Lung (tissue), 12 donors: ENCODE data around the gene LRCH1. TPM values are rescaled to one million over a fixed set of nuclear protein-coding genes. Genes with fewer than 3 reads are reported as not detected.
A peak's percentile ranks its signal among the peaks of the same experiment; 100 is the strongest.

Source experiments
- ATAC-seq: fragments of 200-7000 bp; cut with Tn5 transposase; one replicate; pipeline ENCODE4 v1.9.1; 2020; ENCODE audit warnings: moderate number of reproducible peaks; ENCODE audit not compliant: insufficient read depth, low FRiP score
- DNase-seq, 3 donors: peaks; one replicate each; pipeline ENCODE4 v3.0.0-alpha.2; 2013 to 2017
- H3K27ac ChIP-seq, 2 donors: one replicate each; pipeline ENCODE4 v1.5.1; 2013; ENCODE audit warnings: mild to moderate bottlenecking in 2 of 2, moderate library complexity in 2 of 2, control low read depth in 1 of 2, inconsistent platforms in 1 of 2, low read depth in 1 of 2, low read length in 1 of 2
- H3K27me3 ChIP-seq, 3 donors: one replicate each; pipeline ENCODE4 v1.5.1; 2013; ENCODE audit warnings: low read length in 2 of 3; ENCODE audit not compliant: control insufficient read depth in 3 of 3, insufficient read depth in 3 of 3
- H3K36me3 ChIP-seq, 4 donors: one replicate each; pipeline ENCODE4 v1.5.1; 2013; ENCODE audit warnings: low read length in 4 of 4, mild to moderate bottlenecking in 1 of 4, moderate library complexity in 1 of 4; ENCODE audit not compliant: control insufficient read depth in 4 of 4, insufficient read depth in 4 of 4
- H3K4me1 ChIP-seq, 5 donors: one replicate each; pipeline ENCODE4 v1.5.1; 2013; ENCODE audit warnings: low read length in 5 of 5, mild to moderate bottlenecking in 2 of 5, moderate library complexity in 1 of 5; ENCODE audit not compliant: control insufficient read depth in 5 of 5, insufficient read depth in 5 of 5
- H3K4me3 ChIP-seq: one replicate; pipeline ENCODE4 v1.5.1; 2013; ENCODE audit warnings: mild to moderate bottlenecking, control low read depth, moderate library complexity
- H3K9ac ChIP-seq, 2 donors: one replicate each; pipeline ENCODE4 v1.5.1; 2013; ENCODE audit warnings: low read length in 2 of 2, control low read depth in 1 of 2; ENCODE audit not compliant: insufficient read depth in 1 of 2
- H3K9me3 ChIP-seq, 4 donors: one replicate each; pipeline ENCODE4 v1.5.1; 2013; ENCODE audit warnings: low read length in 3 of 4, mild to moderate bottlenecking in 1 of 4, moderate library complexity in 1 of 4; ENCODE audit not compliant: control insufficient read depth in 4 of 4, insufficient read depth in 3 of 4
- WGBS, 2 donors: extraction: QIAGEN DNeasy Blood & Tissue Kit; methylation state at CpG; one replicate each; pipeline ENCODE4 v1.1.7; 2013; 5-methylcytosine and 5-hydroxymethylcytosine counted together
- polyA plus RNA-seq, 2 donors: library from polyadenylated mRNA; stranded (reverse); fragments of 200-250 nt; gene quantifications; one replicate each; pipeline ENCODE4 v1.2.1, GENCODE V29; 2013
- total RNA-seq, 2 donors: library from RNA; depleted of rRNA in 1 of 2; stranded (reverse); fragments of >200 nt in 1 of 2; gene quantifications; one replicate each; pipeline ENCODE4 v1.2.1, GENCODE V29; 2014 to 2021
- TF ChIP-seq, protein P1 (sequence below): IDR thresholded peaks from 2 replicates; pipeline ENCODE4 v1.5.1; 2012; ENCODE audit warnings: mild to moderate bottlenecking; ENCODE audit errors: control extremely low read depth, extremely low read depth
- donor health status: control.
- donor health status: control.
- donor health status: Bipolar disorder and iron deficiency.
- donor health status: healthy.
- donor health status: DM: yes; HTN: yes; CAD: no.

Gene LRCH1
- total and polyA plus RNA-seq, 4 donors = 3.6 to 35.4 (median 13.2) TPM

DNA sequence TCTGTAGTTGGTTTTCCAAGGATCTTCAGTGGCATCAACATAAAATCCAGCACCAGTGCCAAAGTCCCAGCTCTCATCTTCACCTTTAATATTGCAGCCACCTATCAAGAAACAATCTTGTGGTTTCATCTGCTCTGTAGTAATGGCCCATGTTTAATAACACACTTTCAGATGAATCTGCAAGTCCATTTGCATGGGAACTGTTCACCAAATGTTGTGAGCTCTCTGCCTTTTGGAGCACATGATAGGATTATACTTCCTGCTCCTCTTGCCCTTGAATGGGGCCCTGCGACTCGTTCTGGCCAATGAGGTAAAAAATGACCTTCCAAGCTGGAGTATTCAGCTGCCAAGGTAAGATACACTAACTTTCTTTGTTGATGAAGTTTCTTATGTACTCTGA, 229.7 kb downstream of the LRCH1 start:
- TF ChIP-seq, protein P1, sequence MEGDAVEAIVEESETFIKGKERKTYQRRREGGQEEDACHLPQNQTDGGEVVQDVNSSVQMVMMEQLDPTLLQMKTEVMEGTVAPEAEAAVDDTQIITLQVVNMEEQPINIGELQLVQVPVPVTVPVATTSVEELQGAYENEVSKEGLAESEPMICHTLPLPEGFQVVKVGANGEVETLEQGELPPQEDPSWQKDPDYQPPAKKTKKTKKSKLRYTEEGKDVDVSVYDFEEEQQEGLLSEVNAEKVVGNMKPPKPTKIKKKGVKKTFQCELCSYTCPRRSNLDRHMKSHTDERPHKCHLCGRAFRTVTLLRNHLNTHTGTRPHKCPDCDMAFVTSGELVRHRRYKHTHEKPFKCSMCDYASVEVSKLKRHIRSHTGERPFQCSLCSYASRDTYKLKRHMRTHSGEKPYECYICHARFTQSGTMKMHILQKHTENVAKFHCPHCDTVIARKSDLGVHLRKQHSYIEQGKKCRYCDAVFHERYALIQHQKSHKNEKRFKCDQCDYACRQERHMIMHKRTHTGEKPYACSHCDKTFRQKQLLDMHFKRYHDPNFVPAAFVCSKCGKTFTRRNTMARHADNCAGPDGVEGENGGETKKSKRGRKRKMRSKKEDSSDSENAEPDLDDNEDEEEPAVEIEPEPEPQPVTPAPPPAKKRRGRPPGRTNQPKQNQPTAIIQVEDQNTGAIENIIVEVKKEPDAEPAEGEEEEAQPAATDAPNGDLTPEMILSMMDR = no peak
- Histone ChIP-seq H3K36me3 (peaks cover 4 to 47% (median 27%) of the 10 kb centered on the region in 4 donors), H3K9me3 (no peaks in the 10 kb centered on the region), H3K4me1 (no peaks in the 10 kb centered on the region), H3K27me3 (no peaks in the 10 kb centered on the region), H3K9ac (no peak overlapping the region), H3K27ac (no peak overlapping the region), H3K4me3 (no peak overlapping the region)
- ATAC-seq (no peak), DNase-seq (no peak)
- 84% methylated on average over 2 of the region's 2 CpGs for WGBS, 2 donors

DNA sequence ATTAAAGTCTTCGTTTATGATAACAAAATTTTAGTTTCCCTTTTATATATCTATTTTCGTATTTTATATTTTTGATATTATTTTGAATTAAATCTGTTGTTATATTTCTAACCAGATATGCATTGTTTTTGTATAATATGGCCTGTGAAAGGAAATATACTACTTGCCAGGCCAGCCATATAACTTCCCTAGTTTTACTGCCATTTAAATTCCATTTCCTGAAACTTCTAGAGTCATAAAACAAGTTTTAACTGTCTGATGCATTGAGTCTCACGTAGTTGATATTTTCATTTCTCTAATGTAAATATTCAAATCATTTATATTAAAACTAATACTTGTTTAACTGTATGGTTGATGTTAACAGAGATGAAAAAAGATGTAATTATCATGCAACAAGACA, 230.5 kb downstream of the LRCH1 start:
- TF ChIP-seq, protein P1 = no peak
- ATAC-seq = no peak
- no peaks in the 10 kb centered on the region for H3K9me3 ChIP-seq
- H3K27me3 ChIP-seq = no peaks in the 10 kb centered on the region
- H3K4me1 ChIP-seq = no peaks in the 10 kb centered on the region
- DNase-seq = no peak
- peaks cover 3 to 52% (median 26%) of the 10 kb centered on the region in 4 donors for H3K36me3 ChIP-seq
- no peak overlapping the region for H3K4me3 ChIP-seq
- no peak overlapping the region for H3K27ac ChIP-seq
- H3K9ac ChIP-seq = no peak overlapping the region
- 92 to 96% methylated on average over 3 of the region's 3 CpGs for WGBS, 2 donors

DNA sequence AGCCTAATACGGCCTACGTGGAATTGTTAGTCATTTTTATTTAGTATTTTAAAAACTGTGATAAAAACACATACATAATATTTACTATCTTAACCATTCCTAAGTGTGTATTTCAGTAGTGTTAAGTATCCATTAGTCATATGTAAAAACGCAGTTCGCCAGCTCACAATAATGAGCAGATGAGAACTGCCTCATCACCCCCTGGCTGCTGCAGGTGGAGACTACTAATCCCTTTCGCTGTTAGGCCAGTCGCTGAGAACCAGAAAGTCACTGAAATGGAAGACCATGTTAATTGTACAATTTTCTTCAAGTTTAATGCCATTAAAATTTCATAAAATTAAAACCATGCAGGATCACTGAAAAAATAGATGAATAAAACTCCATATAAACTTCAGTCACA, 242.4 kb downstream of the LRCH1 start:
- Histone ChIP-seq H3K27ac (no peak overlapping the region), H3K4me3 (no peak overlapping the region), H3K27me3 (no peaks in the 10 kb centered on the region), H3K4me1 (peaks cover 2 to 20% (median 7%) of the 10 kb centered on the region in 5 donors), H3K9ac (no peak overlapping the region), H3K36me3 (peaks cover 0 to 9% (median 7%) of the 10 kb centered on the region in 4 donors), H3K9me3 (no peaks in the 10 kb centered on the region)
- 92 to 94% methylated on average over 6 of the region's 6 CpGs for WGBS, 2 donors
- TF ChIP-seq, protein P1 = no peak
- DNase-seq = no peak
- no peak for ATAC-seq

DNA sequence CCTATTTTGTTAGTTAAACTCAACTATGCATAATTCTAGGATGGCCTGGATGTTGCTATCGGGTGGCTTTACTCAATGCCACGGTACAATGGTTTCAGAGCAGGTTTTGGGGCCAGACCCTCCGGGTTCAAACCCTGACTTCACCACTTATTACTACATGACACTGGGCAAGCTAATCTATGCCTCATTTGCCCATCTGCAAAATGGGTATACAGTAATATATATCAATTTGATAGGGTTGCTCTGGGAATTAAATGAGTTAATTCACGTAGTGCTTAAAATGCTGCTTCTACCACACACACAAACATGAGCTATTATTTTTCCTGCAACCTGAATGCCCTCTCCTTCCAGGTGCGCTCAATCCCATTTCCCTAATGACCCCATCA, 243.2 kb downstream of the LRCH1 start:
- Histone ChIP-seq H3K9me3 (no peaks in the 10 kb centered on the region), H3K36me3 (peaks cover 0 to 7% (median 1%) of the 10 kb centered on the region in 4 donors), H3K27me3 (no peaks in the 10 kb centered on the region), H3K9ac (peak overlapping the region; percentile 59 to 95), H3K4me3 (peak overlapping the region; percentile 93), H3K4me1 (peaks cover 2 to 20% (median 7%) of the 10 kb centered on the region in 5 donors), H3K27ac (peak overlapping the region; percentile 90 to 97)
- TF ChIP-seq, protein P1 = no peak
- DNase-seq (no peak), ATAC-seq (no peak)
- 69 to 72% methylated on average over 5 of the region's 5 CpGs for WGBS, 2 donors
